ENCODE measurements around the gene TAF12. TPM values are rescaled to one million over a fixed set of nuclear protein-coding genes. Genes with fewer than 3 reads are reported as not detected.

TAF12 gene
- total and polyA plus RNA-seq, 2 of the 4 experiments (the other 2 are of a cell fraction): 28.8 to 31.7 TPM

GRCh38 chr1:28560886-28561285 is 82.0 kb downstream of the TAF12 start:
- dilution Hi-C loops (cut with HindIII; ENCODE audit: low sequenced_read_pairs, unreplicated experiment): no loop called here
- CTCF ChIA-PET: no interaction called here

More at GRCh38 chr1:28560886-28561285, 82.0 kb downstream of the TAF12 start:
- Histone ChIP-seq H4K20me1 (ENCODE audit: insufficient read depth, low read length) (no peaks in the 10 kb centered on the region), H2AFZ (replicated peaks; ENCODE audit: low read length, poor library complexity) (peak overlapping the region; percentile 23), H3K4me2 (ENCODE audit: low read depth, low read length) (no peak overlapping the region), H3K9me3 (ENCODE audit: control insufficient read depth, insufficient read depth, low read length) (no peaks in the 10 kb centered on the region), H3K36me3 (ENCODE audit: control insufficient read depth, insufficient read depth, low read length) (peaks cover 42% of the 10 kb centered on the region), H2AK5ac (ENCODE audit: low read depth, low read length) (no peak overlapping the region), H4K8ac (ENCODE audit: low read depth in 2 of 2, low read length in 2 of 2) (no peak overlapping the region), H3K9me1 (ENCODE audit: insufficient read depth, low read length) (no peaks in the 10 kb centered on the region), H3K56ac (ENCODE audit: extremely low read depth, insufficient read depth, low read length) (no peak overlapping the region), H3K18ac (ENCODE audit: low read depth, low read length) (no peak overlapping the region), H3K27ac (ENCODE audit: insufficient read depth, low read length) (no peak overlapping the region), H3K4ac (ENCODE audit: low read depth, low read length) (no peak overlapping the region), H2AK9ac (replicated peaks; ENCODE audit: low read depth, low read length, poor library complexity) (no peak overlapping the region), H3K27me3 (ENCODE audit: control insufficient read depth, insufficient read depth, low read length) (no peaks in the 10 kb centered on the region), H3K79me1 (ENCODE audit: low read depth in 1 of 2, low read length in 2 of 2) (peaks cover 6% of the 10 kb centered on the region in 2 experiments; a peak in 2 of 4 replicates), H4K5ac (ENCODE audit: low read depth, low read length) (no peak overlapping the region), H2BK5ac (ENCODE audit: low read depth, low read length, poor library complexity, severe bottlenecking) (no peak overlapping the region), H3K23ac (ENCODE audit: low read depth, low read length) (no peak overlapping the region), H4K91ac (ENCODE audit: insufficient read depth, low read depth, low read length) (no peak overlapping the region), H2BK120ac (ENCODE audit: low read depth, low read length) (no peak overlapping the region), H2BK15ac (ENCODE audit: low read depth, low read length) (no peak overlapping the region), H3K9ac (ENCODE audit: low read depth, low read length) (no peak overlapping the region), H2BK20ac (ENCODE audit: low read depth, low read length) (no peak overlapping the region), H3K4me3 (ENCODE audit: insufficient read depth, low read depth, low read length) (no peak overlapping the region), H3K4me1 (ENCODE audit: control insufficient read depth, insufficient read depth, low read length) (no peaks in the 10 kb centered on the region), H3K14ac (replicated peaks; ENCODE audit: low read depth, low read length) (no peak overlapping the region)
- DNase-seq (no peak), ATAC-seq (ENCODE audit: low read depth) (no peak)
- POLR2A ChIA-PET (ENCODE audit: unreplicated experiment): no interaction called here
- in situ Hi-C loops (cut with MboI; ENCODE audit: low sequenced_read_pairs): no loop called here
- intact Hi-C loops (cut with micrococcal nuclease): no loop called here
- no TSS peak for BruUV-seq (replicated peaks)
- no CpG with 5 or more reads among the region's 3 CpGs for WGBS, 2 experiments (ENCODE audit: extremely low coverage in 2 of 2, insufficient read length in 1 of 2)
- no peak for TF ChIP-seq CTCF (conservative IDR thresholded peaks at IDR 0.05; ENCODE audit: low read depth, low read length)
- no peak for TF ChIP-seq MAZ (IDR thresholded peaks at IDR 0.05; ENCODE audit: borderline replicate concordance, low read depth, low read length)
- TF ChIP-seq CHD1 (IDR thresholded peaks at IDR 0.05; ENCODE audit: low read depth, low read length): no peak
- no peak for TF ChIP-seq RCOR1 (IDR thresholded peaks at IDR 0.05; ENCODE audit: insufficient replicate concordance, low read length)
- TF ChIP-seq POLR2A (IDR thresholded peaks at IDR 0.05; ENCODE audit: low read depth, low read length): no peak

Small RNA genes within 50 kb of the gene (microRNA-seq; reads per million reads assigned to microRNA genes)
- gene RF00422 (ENCODE audit: insufficient read depth, insufficient read length): not detected
- gene RNU11 (ENCODE audit: insufficient read depth, insufficient read length): not detected
- gene SNORA16A (ENCODE audit: insufficient read depth, insufficient read length): not detected
- not detected for gene SNORA44 (ENCODE audit: insufficient read depth, insufficient read length)
- gene SNORA61 (ENCODE audit: insufficient read depth, insufficient read length): not detected
- 116 reads per million, percentile 82 among the genes with 10 or more reads in this experiment for gene SNORD99 (ENCODE audit: insufficient read depth, insufficient read length)

Small RNA genes within 50 kb of the gene (small RNA-seq; reads per million reads assigned to genes)
- gene RF00422 (0 reads per million in 5 experiments), gene RNU11 (0 to 0.14 (median 0) reads per million in 5 experiments), gene SNORA16A (0 reads per million in 5 experiments), gene SNORA44 (0 reads per million in 5 experiments), gene SNORA61 (0 reads per million in 5 experiments), gene SNORD99 (12.5 to 1,032 (median 104) reads per million in 5 experiments)

Other genes starting within 250 kb of the TAF12 start
- 33.9 and 43.9 TPM in 2 replicates for gene RCC1, start 137.0 kb downstream of the TAF12 start, total RNA-seq (2012; rRNA removed)
- 28.7 and 33.2 TPM in 2 replicates for gene RCC1, start 137.0 kb downstream of the TAF12 start, polyA plus RNA-seq (2012; rRNA removed)
- 23.8 and 25.3 TPM in 2 replicates for gene TRNAU1AP, start 90.0 kb downstream of the TAF12 start, total RNA-seq (2012; rRNA removed)
- 23.3 and 24.1 TPM in 2 replicates for gene TRNAU1AP, start 90.0 kb downstream of the TAF12 start, polyA plus RNA-seq (2012; rRNA removed)
- gene RAB42, start 50.8 kb downstream of the TAF12 start, total RNA-seq (2012; rRNA removed): 0.83 and 0.90 TPM in 2 replicates
- 0.36 and 0.77 TPM in 2 replicates for gene RAB42, start 50.8 kb downstream of the TAF12 start, polyA plus RNA-seq (2012; rRNA removed)
- gene RNU11, start 5.5 kb upstream of the TAF12 start, total RNA-seq (2012; rRNA removed): under 0.01 TPM in 1 of 2 replicates, not detected in the other
- gene RNU11, start 5.5 kb upstream of the TAF12 start, polyA plus RNA-seq (2012; rRNA removed): not detected in 2 replicates
- gene GMEB1, start 25.7 kb upstream of the TAF12 start, total RNA-seq (2012; rRNA removed): 7.9 and 8.6 TPM in 2 replicates
- 6.2 and 7.1 TPM in 2 replicates for gene GMEB1, start 25.7 kb upstream of the TAF12 start, polyA plus RNA-seq (2012; rRNA removed)
- 88.3 and 94.3 TPM in 2 replicates for gene YTHDF2, start 93.9 kb upstream of the TAF12 start, total RNA-seq (2012; rRNA removed)
- 50.0 and 50.5 TPM in 2 replicates for gene YTHDF2, start 93.9 kb upstream of the TAF12 start, polyA plus RNA-seq (2012; rRNA removed)
- gene OPRD1, start 169.1 kb upstream of the TAF12 start, total RNA-seq (2012; rRNA removed): under 0.01 TPM in 2 replicates
- gene OPRD1, start 169.1 kb upstream of the TAF12 start, polyA plus RNA-seq (2012; rRNA removed): not detected in 2 replicates

All from IMR-90 (cell line).